Inflammatory macrophage treated with lipopolysaccharide for 4 hours (primary cell): ENCODE results near the gene C11orf65.

Experiments
- DNase-seq: peaks from one replicate; pipeline ENCODE4 v3.0.0-alpha.2; 2020

The C11orf65 gene

GRCh38 chr11:108467091-108467823, at the start of gene C11orf65:
Gene C11orf65 (minus strand): TSS chr11:108467529. CDS start chr11:108461559, 5,970 bp downstream.
- peak; percentile 97 for DNase-seq

DNA sequence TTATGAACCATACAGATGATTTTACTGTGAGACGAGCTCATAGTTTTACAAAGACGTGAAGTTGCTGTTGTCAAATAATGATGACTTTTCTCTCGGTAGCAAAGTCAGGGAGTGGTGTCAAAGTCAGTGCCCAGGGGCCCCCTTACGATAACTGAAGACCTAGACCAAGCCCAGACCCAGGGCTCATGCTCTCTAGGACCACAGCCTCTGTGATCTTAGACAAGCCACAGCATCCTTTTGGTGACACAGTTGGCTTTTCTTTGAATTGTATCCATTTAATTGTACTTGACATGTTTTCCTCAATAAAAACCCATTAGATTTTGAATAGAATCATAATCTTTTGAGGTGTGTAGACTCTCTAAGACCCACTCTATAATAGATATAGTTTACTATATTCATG, 48.8 kb upstream of the C11orf65 start:
- no peak for DNase-seq

DNA sequence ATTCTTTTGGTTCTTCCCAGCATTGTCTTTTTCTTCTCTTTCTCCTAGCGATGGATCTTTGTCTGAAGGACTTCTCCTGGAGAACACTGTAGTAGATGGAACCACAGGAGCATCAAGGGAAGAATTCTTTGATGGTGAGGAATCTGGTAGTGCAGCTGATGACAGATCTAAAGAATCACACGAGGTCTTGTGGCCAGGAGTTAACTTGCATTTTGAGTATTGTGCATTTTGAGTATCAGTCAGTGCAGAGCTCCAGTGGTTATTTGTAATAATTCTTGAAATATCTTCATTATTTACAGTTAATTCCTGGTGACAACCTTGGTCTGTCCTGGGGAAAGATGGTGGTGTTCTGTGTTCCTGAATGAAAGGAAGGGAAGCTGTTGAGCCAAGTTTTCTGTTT, 45.4 kb upstream of the C11orf65 start:
- no peak for DNase-seq

DNA sequence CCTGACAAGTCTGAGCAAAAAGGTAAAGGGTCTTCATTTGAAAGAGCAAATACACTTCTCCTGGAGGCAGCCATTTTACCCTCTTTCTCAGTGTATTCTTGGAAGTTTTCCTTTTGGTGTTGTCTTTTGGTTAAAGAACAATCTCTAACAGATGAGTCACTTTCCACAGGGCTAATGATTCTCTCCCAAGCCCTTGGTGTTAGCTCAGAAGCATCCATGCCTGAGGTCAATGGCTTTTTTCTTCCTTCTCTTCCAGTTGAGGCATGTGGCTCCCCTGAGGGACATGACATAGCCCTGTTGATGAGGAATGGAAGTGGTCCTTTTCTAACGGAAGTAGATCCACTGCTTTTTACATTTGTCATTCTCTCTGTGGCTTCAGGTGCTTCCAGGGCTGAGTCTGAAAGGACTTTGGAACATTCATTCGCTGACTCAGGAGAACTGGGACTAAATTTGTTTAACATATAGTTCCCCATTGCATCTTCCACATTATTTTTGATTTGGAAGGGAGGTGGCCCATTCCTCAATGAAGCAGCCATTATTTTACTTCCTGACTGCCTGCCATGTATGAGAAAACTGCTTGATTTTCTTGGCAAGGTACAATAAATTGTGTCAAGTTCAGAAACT, 44.6 kb upstream of the C11orf65 start:
- DNase-seq: no peak

GRCh38 chr11:108508653-108509593, 41.6 kb upstream of the C11orf65 start:
- DNase-seq: no peak

GRCh38 chr11:108501396-108501795, 34.1 kb upstream of the C11orf65 start:
- DNase-seq: no peak

- no peak for DNase-seq
Observed at GRCh38 chr11:108500721-108501120, 33.4 kb upstream of the C11orf65 start.

- no peak for DNase-seq
Observed at GRCh38 chr11:108500169-108500568, 32.8 kb upstream of the C11orf65 start.

GRCh38 chr11:108498816-108499408, 31.6 kb upstream of the C11orf65 start:
- no peak for DNase-seq

DNA sequence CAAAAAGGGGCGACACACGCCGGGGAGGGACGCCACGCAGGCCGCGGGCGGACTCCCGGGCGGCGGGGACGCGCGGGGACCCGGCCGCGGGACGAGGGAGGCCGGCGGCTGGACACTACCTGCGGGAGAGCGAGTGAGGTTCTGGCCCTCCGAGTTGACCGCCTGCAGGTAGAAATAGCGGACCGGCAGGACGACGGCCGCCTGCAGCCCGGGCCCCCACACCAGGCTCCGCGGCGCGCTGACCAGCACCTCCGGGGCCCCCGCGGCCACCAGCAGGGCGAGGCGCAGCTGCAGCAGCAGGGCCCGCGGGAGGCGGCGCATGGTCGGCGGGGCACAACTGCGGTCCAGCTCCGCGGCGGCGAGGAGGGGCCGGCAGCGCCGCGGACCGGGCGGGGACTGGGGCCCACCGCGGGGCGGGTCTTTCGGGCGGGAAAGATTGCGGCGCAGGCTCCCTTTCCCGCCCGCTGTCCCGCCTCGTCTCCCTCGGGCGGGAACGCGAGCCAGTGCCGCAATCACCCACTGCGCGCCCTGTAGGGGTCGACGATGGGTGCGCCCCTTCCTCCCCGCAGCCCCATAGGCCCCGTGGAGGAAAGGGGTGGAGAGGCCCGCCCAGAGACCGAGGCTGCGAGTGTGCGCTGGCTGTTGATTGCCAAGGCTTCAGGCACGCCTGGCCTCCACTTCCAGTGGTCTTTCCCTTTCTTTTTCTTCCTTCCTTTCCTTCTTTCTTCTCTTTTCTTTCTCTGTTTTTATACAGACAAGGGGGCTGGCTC, 30.9 kb upstream of the C11orf65 start, which contains the start of gene POGLUT3:
TSS of gene POGLUT3 (minus strand) at position 339 of the 770 bp plus-strand sequence. CDS start at position 321, 18 bp downstream.
- peak; percentile 47 for DNase-seq

- DNase-seq: peak; percentile 99
Observed at GRCh38 chr11:108497317-108498045, 30.2 kb upstream of the C11orf65 start.

DNA sequence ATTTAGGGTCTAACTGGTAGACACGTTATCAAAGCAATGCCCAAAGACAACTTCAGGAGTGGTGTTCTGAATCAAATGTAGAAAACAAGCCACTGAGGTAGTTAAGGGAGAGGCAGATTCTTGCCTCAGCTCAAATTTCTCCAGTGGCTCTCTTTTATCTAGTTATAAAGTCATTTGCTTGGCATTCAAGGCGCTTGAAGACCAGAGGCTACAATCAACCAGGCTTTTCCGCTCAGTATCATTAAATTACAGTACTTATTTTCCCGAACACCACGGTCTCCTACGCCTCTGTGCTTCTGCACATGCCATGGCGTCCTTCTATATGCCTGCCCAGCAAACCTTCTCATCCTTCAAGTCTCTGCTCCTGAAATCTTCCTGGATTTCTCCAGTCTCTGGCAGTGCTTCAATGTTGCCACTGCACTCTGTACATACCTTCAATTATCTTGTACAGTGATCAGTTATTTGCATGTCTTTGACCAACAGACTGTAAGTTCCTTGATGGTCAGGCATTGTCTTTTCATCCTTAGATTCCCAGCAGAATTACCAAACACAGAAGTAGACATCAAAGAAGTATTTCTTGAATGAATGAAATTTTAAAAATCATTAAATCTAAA, 29.4 kb upstream of the C11orf65 start:
- DNase-seq: peak; percentile 1

GRCh38 chr11:108495326-108495725, 28.0 kb upstream of the C11orf65 start:
- DNase-seq: no peak

- DNase-seq: no peak
Observed at GRCh38 chr11:108494182-108494581, 26.9 kb upstream of the C11orf65 start.

- DNase-seq: no peak
Observed at GRCh38 chr11:108491936-108492335, 24.6 kb upstream of the C11orf65 start.

GRCh38 chr11:108486828-108487227, 19.5 kb upstream of the C11orf65 start:
- no peak for DNase-seq

- no peak for DNase-seq
Observed at GRCh38 chr11:108486331-108486730, 19.0 kb upstream of the C11orf65 start.

DNA sequence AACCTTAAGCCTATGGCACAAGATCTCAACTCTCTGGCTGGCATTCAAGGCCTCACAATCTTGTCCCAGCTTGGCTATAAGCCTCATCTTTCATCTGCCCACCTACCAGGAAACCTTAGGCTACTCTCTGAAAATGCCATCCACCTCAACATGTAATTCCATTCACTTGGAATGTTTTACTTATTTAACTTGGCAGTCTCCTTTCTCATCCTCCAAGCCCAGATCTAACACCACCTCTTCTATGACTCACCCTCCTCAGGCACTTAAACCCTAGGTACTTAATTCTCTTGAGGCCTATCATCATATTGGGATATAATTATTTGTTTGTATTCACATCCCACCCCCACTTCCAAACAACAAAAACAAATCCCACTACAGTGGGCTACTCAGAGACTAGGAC, 15.8 kb upstream of the C11orf65 start:
- no peak for DNase-seq

DNA sequence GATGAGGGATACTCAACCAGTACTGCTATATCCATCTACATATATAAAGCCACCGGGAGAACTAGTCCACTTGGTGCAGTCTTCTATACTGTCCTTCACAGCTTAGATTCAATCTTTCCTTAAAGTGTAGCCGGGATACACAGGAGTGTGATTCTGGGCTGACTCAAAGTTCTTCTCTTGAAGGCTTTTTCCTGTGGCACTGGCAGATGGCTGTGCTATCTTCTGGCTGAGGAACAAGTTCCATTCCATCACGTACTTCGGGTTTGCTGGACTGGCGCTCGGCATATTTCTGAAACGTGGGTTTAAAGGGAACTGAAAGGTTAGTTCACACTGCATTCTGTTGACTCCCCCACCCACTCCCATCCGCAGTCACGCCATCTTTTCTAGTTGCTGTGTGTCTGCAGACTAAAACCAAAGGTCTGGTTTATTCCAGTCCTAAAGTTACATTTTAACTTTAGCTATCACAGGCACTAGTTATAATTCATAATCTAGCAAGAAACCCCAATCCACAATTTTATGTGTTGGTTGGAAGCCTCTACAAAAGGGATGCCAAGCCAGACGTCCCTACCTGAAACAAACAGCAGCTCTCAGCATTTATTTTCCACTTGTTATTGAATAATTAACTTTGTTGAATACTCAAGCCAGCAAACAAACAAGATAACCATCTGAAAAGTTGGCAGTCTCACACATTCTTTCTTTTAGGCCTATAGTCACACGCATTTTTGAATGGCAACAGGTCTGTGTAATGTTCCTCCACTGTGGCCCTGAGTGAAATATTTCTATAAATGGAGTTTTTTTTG, 7.5 kb upstream of the C11orf65 start:
- DNase-seq: no peak

DNA sequence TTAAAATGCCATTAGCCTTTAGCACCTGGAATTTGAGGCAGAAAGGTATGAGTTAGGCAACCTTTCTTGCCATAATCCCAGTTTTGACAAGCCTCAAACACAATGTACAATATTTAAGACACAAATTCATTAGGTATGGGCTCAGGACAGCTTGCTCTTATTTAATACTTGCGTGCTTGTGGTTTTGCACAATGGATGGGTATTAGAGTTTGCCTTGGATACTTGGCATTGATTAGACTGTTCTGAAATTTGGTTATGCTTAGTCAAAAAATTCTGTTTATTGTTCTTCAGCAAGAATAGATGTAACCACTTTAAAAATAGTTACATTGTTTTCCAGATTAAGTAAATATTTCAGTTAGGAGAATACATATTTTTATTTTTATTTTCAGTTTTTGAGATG, 5.4 kb upstream of the C11orf65 start:
- DNase-seq: no peak
